Activated T-cell treated with anti-CD3 and anti-CD28 coated beads, Interleukin-2, amount 50 U/mL, for 4 hours (primary cell): ENCODE measurements around the gene WWOX. TPM values are rescaled to one million over a fixed set of nuclear protein-coding genes. Genes with fewer than 3 reads are reported as not detected.

ENCODE experiments used
- ATAC-seq, 2 donors: fragments of 200-7000 bp; cut with Tn5 transposase; one replicate each; pipeline ENCODE4 v1.10.0; 2021
- DNase-seq: peaks from one replicate; pipeline ENCODE4 v3.0.0-alpha.2; 2020
- H3K27me3 Mint-ChIP-seq: one replicate; pipeline ENCODE4 v1.8.0; 2021; ENCODE audit warnings: low read depth, mixed read lengths
- H3K36me3 Mint-ChIP-seq: one replicate; pipeline ENCODE4 v1.8.0; 2022; ENCODE audit warnings: mixed read lengths; ENCODE audit not compliant: insufficient read depth
- H3K4me1 Mint-ChIP-seq: one replicate; pipeline ENCODE4 v1.8.0; 2021; ENCODE audit warnings: low read depth, mixed read lengths
- H3K4me3 Mint-ChIP-seq: one replicate; pipeline ENCODE4 v1.8.0; 2021; ENCODE audit warnings: mild to moderate bottlenecking, moderate library complexity, mixed read lengths
- H3K9me3 Mint-ChIP-seq: one replicate; pipeline ENCODE4 v1.8.0; 2021; ENCODE audit warnings: mixed read lengths
- total RNA-seq, 3 donors: library from RNA; stranded (reverse); gene quantifications; one replicate each; pipeline ENCODE4 v1.2.1, GENCODE V29; 2021

WWOX gene
- total RNA-seq, 3 donors from 2014 or later = 13.9 to 19.1 (median 18.9) TPM

DNA sequence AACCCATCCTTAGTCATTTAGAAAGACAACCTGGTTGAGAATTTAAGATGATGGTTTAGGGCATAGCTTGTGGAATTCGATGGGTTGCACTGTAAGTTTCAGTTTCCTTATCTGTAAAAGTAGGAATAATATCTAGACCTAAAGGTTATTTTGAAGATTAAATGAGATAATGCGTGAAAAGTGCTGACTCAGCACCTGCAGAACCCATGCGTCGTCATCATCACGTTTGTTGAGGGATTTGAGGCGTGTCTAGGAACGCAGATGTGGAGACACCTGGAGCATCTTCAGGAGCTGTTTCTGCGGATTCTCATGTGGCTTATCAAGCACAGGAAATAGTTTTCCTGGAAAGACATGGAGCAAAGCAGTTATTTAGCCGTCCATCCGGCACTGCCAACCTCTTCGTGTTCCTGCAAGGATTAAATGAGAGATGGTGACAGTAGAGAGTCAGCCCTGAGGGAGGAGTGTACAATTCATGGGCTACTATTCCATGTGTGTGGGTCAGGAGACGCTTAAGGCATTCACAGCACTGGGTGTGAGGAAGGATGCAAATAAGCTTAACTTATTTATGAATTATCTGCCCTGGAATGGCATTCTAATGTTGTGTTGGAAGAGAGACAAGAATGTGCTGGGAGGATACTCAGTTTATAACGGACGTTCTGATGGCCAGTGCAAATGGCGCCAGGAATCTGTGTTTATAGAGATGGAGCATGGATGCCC lies 965.0 kb downstream of the WWOX start:
- Mint-ChIP-seq H3K4me3 (no peak overlapping the region), H3K4me1 (peaks cover 3% of the 10 kb centered on the region), H3K27me3 (no peaks in the 10 kb centered on the region), H3K9me3 (no peaks in the 10 kb centered on the region), H3K36me3 (no peaks in the 10 kb centered on the region)
- ATAC-seq = no peak
- no peak for DNase-seq

GRCh38 chr16:79066561-79066960 lies 967.1 kb downstream of the WWOX start:
- no peak for DNase-seq
- no peak for ATAC-seq
- Mint-ChIP-seq H3K9me3 (no peaks in the 10 kb centered on the region), H3K4me3 (no peak overlapping the region), H3K4me1 (peaks cover 18% of the 10 kb centered on the region), H3K36me3 (no peaks in the 10 kb centered on the region), H3K27me3 (no peaks in the 10 kb centered on the region)

GRCh38 chr16:79067600-79067999 lies 968.1 kb downstream of the WWOX start:
- Mint-ChIP-seq H3K27me3 (no peaks in the 10 kb centered on the region), H3K36me3 (no peaks in the 10 kb centered on the region), H3K9me3 (no peaks in the 10 kb centered on the region), H3K4me3 (no peak overlapping the region), H3K4me1 (peaks cover 19% of the 10 kb centered on the region)
- DNase-seq = no peak
- ATAC-seq = peak; percentile 28 to 49

DNA sequence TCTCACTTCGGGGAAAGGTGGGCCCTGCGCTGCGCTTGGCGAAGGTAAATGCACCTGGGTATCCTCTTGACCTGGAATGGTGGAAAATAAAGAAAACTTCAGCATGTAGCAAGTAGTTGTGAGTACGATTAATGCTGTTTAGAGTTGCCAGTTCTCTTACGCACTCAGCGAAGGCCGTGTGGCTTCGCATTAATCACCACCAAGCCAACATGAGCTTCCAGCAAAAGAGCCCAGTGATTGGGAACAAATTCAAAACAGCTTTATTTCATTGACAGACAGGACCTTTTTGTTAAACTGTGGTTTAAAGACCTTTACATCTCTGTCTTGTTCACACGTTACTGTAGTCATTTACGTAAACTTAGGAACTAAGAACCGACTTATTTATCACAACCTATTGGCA lies 969.7 kb downstream of the WWOX start:
- Mint-ChIP-seq H3K9me3 (no peaks in the 10 kb centered on the region), H3K4me3 (no peak overlapping the region), H3K27me3 (peaks cover 5% of the 10 kb centered on the region), H3K36me3 (no peaks in the 10 kb centered on the region), H3K4me1 (peaks cover 26% of the 10 kb centered on the region)
- DNase-seq (no peak), ATAC-seq (no peak)

DNA sequence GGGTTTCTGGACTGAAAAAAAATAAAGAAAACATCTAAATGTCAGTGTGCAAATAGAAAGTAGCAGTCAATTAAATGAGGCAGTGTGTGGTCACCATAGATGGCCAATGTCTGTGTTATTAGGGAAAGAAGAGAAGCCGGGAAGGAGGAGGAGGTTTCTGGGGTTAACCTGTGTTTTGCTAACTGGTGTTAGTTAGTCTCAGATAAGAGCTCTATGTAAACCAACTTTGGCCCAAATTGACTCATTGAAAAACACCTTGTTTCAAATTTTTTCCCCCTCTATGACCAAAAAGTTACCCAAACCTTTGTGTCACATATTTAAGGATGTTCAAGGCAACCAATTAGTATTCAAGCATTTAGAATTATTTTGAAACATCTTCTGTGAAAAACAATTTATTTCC lies 970.2 kb downstream of the WWOX start:
- DNase-seq = no peak

GRCh38 chr16:79071424-79071823 lies 972.0 kb downstream of the WWOX start:
- no peak for ATAC-seq
- H3K27me3 Mint-ChIP-seq = peaks cover 5% of the 10 kb centered on the region
- no peaks in the 10 kb centered on the region for H3K9me3 Mint-ChIP-seq
- peaks cover 45% of the 10 kb centered on the region for H3K4me1 Mint-ChIP-seq
- no peak overlapping the region for H3K4me3 Mint-ChIP-seq
- H3K36me3 Mint-ChIP-seq = no peaks in the 10 kb centered on the region
- no peak for DNase-seq

More for the DNA sequence above, 970.2 kb downstream of the WWOX start:
- Mint-ChIP-seq H3K27me3 (peaks cover 5% of the 10 kb centered on the region), H3K4me1 (peaks cover 29% of the 10 kb centered on the region), H3K36me3 (no peaks in the 10 kb centered on the region), H3K4me3 (no peak overlapping the region), H3K9me3 (no peaks in the 10 kb centered on the region)
- peak in 1 of 2 donors; percentile 55 for ATAC-seq

- no peak for DNase-seq
- H3K9me3 Mint-ChIP-seq = no peaks in the 10 kb centered on the region
- peaks cover 5% of the 10 kb centered on the region for H3K27me3 Mint-ChIP-seq
- H3K36me3 Mint-ChIP-seq = no peaks in the 10 kb centered on the region
- peaks cover 56% of the 10 kb centered on the region for H3K4me1 Mint-ChIP-seq
- no peak for ATAC-seq
- H3K4me3 Mint-ChIP-seq = no peak overlapping the region
Observed at GRCh38 chr16:79072517-79072916, 973.1 kb downstream of the WWOX start.

GRCh38 chr16:79073566-79073965 lies 974.1 kb downstream of the WWOX start:
- peaks cover 61% of the 10 kb centered on the region for H3K4me1 Mint-ChIP-seq
- ATAC-seq (no peak), DNase-seq (no peak)
- H3K9me3 Mint-ChIP-seq = no peaks in the 10 kb centered on the region
- peaks cover 5% of the 10 kb centered on the region for H3K27me3 Mint-ChIP-seq
- no peaks in the 10 kb centered on the region for H3K36me3 Mint-ChIP-seq
- peak overlapping the region; percentile 38 for H3K4me3 Mint-ChIP-seq

GRCh38 chr16:79074541-79074940 lies 975.1 kb downstream of the WWOX start:
- Mint-ChIP-seq H3K27me3 (peaks cover 5% of the 10 kb centered on the region), H3K4me3 (no peak overlapping the region), H3K36me3 (no peaks in the 10 kb centered on the region), H3K4me1 (peaks cover 63% of the 10 kb centered on the region), H3K9me3 (no peaks in the 10 kb centered on the region)
- DNase-seq (no peak), ATAC-seq (no peak)

- H3K36me3 Mint-ChIP-seq = no peaks in the 10 kb centered on the region
Observed at GRCh38 chr16:79074951-79075350, 975.5 kb downstream of the WWOX start.

DNA sequence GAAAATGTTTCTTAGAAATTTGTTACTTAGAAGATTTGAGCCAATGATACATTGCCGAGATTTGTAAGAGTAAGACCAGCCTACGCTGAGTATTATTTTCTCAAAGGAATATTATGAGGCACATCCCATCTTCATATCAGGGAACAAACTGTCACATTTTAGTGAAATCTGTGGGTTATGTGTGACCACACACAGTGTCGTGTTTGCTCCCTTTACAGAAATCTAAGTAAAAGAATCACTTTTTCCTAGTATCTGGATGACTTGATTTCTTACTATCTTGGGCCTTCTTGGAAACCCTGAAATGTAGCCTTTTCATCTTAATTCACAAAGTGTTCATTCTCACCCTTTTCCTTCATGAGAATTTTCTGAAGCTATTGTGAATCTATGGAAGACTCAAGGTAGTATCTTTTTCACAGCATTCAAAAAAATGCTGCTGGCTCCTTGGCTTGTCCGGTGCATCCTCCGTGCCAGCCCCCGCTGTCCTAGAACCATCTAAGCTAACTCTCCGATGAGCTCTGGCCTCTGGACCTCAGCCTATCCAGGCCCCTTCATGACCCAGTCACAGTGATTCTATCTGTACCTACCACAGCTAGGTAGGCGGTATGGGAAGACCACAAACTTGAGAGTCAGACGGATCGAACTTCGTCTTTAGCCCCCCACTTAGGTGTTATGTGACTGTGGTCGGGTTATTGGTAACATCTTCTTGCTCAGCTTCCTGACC lies 976.8 kb downstream of the WWOX start:
- peak; percentile 77 to 81 for ATAC-seq
- H3K4me3 Mint-ChIP-seq = peak overlapping the region; percentile 54

More at GRCh38 chr16:79074951-79075350, 975.5 kb downstream of the WWOX start:
- Mint-ChIP-seq H3K4me3 (no peak overlapping the region), H3K27me3 (peaks cover 5% of the 10 kb centered on the region), H3K4me1 (peaks cover 59% of the 10 kb centered on the region), H3K9me3 (no peaks in the 10 kb centered on the region)
- DNase-seq = no peak
- ATAC-seq = no peak

DNA sequence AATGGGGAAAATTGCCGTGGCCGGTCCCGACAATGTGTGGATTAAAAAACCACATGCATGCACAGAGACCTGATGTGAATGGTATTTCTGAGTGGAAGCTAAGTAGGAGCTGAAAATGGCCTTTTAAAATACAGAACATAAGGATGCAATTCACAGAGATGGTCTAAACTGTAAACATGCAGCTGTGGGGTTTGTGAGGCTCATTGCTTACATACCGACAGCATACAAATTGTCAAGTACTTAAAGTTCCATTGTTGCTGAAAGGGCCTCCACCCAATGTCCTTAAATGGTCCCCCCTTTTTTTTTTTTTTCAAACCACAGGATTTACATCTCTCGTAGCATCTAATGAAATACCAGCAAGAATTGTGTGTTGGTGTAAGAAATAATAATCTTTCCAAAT lies 977.9 kb downstream of the WWOX start:
- H3K4me1 Mint-ChIP-seq = peaks cover 61% of the 10 kb centered on the region
- H3K4me3 Mint-ChIP-seq = no peak overlapping the region
- DNase-seq (no peak), ATAC-seq (no peak)
- H3K27me3 Mint-ChIP-seq = peaks cover 7% of the 10 kb centered on the region
- H3K9me3 Mint-ChIP-seq = no peaks in the 10 kb centered on the region
- no peaks in the 10 kb centered on the region for H3K36me3 Mint-ChIP-seq

More for the DNA sequence above, 976.8 kb downstream of the WWOX start:
- DNase-seq = no peak
- H3K9me3 Mint-ChIP-seq = no peaks in the 10 kb centered on the region
- no peaks in the 10 kb centered on the region for H3K36me3 Mint-ChIP-seq
- peaks cover 7% of the 10 kb centered on the region for H3K27me3 Mint-ChIP-seq
- peaks cover 52% of the 10 kb centered on the region for H3K4me1 Mint-ChIP-seq

DNA sequence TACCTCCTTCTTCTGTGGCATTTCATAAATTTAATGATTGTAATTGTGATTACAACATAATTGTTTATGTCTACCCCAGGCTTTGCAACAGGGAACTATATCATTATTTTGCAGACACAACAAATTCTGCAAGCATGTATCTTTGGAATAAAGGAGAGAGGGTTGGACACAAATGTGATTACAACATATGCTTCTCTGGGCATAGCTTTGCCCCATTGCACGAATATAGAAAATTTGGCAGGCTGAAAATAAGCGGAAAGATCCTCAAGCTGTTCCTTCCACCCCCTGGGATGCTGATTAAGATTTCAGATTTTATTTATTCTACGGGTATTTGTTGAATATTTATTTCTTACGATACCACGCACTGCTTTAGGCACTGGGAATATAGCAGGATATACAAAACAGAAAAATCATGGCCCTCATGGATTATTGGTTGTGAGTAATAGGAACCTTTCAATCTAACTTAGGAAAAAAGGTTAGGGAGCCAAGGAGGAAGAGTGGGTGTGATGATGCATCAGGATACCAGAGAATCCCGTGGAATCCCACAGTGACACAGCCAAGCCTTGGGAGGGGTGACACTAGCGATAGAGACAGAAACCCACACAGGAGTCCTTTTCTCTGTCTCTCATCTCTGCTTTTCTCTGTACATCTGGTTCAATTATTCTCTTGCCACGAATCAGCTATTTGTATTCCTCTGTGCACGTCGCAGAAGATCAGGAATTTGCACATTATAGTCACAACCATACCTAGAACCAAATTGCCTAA lies 980.4 kb downstream of the WWOX start:
- no peak overlapping the region for H3K4me3 Mint-ChIP-seq
- no peak for DNase-seq
- ATAC-seq = no peak
- peaks cover 64% of the 10 kb centered on the region for H3K4me1 Mint-ChIP-seq
- peaks cover 2% of the 10 kb centered on the region for H3K27me3 Mint-ChIP-seq
- H3K36me3 Mint-ChIP-seq = no peaks in the 10 kb centered on the region
- H3K9me3 Mint-ChIP-seq = no peaks in the 10 kb centered on the region

- Mint-ChIP-seq H3K36me3 (no peaks in the 10 kb centered on the region), H3K4me1 (peaks cover 49% of the 10 kb centered on the region), H3K4me3 (no peak overlapping the region), H3K27me3 (peaks cover 2% of the 10 kb centered on the region), H3K9me3 (no peaks in the 10 kb centered on the region)
- no peak for DNase-seq
- ATAC-seq = peak; percentile 72 to 73
Observed at GRCh38 chr16:79081297-79082066, 982.0 kb downstream of the WWOX start.
